NCI-H2081 (cell line): ENCODE results near the gene MYO7B.

Experiments used
- DNase-seq, 2 experiments: peaks; one replicate each; lab custom pipeline; 2025; lab: John Stamatoyannopoulos, UW

MYO7B gene

DNA sequence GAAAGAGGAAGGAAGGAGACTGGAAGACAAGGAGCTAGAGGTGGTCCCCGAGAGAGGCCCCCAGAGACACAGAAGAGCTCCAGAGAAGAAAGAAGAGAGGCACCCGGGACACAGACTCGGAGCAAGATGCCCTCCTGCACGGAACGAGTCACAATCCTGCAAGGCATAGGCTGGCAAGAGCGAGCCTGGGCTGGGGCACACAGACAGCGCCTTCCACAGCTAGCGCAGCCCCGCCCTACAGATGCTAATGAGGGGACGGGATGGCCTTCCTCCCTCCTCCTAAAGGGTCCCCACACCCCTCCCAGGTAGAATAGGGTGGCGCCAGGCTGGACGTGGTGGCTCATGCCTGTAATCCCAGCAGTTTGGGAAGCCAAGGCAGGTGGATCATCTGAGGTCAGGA lies 90.7 kb downstream of the MYO7B start:
- DNase-seq, result no peak

DNA sequence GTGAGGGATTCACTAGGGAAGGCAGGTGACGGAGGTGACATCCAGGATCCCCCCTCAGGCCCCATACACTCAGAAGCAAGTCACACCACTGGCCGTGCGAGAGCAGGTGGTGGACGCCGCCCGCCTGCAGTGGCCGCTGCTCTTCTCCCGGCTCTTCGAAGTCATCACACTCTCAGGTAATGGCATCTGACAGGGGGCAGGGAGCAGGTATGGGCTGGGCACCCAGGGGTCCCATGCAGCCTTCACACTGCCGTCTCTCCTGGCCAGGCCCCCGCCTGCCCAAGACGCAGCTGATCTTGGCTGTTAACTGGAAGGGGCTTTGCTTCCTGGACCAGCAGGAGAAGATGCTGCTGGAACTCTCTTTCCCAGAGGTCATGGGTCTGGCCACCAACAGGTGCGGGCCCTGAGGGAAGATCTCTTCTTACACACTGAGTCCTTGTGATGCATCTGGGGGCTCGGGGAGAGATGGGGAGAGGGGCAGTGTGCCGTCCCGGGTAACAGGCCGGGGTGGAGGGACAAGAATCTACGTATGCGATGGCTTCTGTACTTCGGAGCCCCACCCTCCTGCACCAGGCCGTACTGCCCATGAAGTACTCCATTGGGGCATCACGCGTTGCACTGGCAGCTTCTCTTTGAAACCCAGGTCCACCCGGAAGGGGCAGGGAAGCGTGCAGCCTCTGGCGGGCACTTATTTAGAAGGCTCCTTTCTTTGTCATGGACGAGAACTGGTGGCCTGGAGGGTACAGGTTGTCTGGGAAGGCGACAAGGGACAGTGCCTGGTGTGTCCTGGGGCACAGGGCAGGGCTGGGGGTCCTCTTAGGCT lies 91.6 kb downstream of the MYO7B start:
- no peak for DNase-seq

- DNase-seq, result no peak
These were observed 92.5 kb downstream of the MYO7B start for GRCh38 chr2:127627740-127628571.

- DNase-seq, result no peak
These were observed 93.5 kb downstream of the MYO7B start for GRCh38 chr2:127628767-127629614.

- DNase-seq, result no peak
These were observed 94.2 kb downstream of the MYO7B start for GRCh38 chr2:127629637-127630036.

- DNase-seq, result no peak
These were observed 94.8 kb downstream of the MYO7B start for GRCh38 chr2:127630096-127630863.

DNA sequence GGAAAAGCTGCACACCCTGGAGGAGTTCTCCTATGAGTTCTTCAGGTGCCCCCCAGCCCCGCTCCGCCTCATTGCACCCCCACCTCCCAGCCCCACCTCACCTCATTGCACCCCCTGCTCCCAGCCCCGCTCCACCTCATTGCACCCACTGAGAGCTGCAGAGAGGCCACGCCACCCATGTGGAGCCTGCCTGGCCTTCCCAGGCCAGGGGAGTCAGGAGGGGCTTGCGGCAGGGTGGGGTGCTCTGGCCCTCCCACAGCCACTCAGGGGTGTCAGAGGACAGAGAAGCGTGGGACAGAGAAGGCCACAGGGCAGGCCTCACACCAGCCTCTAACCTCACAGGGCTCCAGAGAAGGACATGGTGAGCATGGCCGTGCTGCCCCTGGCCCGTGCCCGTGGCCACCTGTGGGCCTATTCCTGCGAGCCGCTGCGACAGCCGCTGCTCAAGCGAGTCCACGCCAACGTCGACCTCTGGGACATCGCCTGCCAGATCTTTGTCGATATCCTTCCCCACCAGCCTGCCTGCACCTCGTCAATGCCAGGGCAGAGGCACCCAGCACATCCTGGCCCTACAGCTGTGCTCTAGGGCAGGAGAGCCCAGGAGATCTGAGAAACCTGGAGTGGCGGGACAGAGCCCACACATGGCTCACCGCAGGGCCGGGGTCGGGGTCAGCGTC lies 95.5 kb downstream of the MYO7B start:
- no peak for DNase-seq

GRCh38 chr2:127631541-127631996 lies 96.1 kb downstream of the MYO7B start:
- no peak for DNase-seq

- DNase-seq, result no peak
These were observed 96.6 kb downstream of the MYO7B start for GRCh38 chr2:127631997-127632581.

- DNase-seq, result no peak
These were observed 97.4 kb downstream of the MYO7B start for GRCh38 chr2:127632592-127633489.

DNA sequence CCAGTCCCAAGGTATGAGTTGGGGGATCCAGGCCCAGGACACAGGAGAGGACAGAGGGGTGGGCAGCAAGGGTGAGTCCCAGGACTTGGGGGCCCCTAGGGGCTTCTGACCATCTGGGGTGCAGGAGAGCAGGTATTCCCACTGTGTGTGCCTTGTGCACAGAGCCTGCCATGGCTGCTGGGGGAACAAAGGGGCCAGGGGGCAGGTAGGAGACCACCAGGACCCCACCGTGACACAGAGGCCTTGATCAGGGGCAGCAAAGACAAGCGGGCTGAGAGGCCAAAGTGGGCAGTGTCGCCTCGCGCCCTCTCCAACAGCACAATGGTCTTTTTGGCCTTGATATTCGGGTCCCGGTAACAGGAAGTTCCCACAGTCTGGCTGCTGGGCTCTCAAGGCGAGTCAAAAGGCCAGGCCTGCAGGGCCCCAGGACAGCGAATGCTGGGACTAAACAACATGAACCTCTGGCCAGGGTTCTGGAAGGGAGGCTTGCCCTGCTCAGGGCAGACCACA lies 98.1 kb downstream of the MYO7B start:
- DNase-seq, result no peak

DNA sequence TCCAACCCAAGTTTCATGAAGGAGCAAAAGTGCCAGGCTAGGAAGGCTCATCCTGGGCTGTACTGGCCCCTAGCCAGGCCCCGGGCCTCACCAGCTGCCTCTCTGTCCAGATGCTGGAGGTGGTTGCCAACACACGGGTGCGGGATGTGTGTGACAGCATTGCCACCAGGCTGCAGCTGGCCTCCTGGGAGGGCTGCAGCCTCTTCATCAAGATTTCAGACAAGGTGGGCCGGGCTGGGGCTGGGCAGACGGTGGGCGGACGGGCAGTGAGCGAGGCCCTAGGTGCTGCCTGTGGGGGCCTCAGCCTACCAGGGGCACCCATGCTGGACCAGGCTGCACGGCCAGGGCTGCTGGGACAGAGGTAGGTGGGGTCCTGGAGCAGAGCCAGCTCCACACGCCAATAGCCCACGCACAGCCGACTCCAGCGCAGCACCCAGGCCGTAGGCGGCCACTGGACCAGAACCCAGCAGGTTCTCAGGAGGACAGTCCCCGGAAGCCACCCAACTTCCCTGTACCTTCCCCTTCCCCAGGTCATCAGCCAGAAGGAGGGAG lies 98.7 kb downstream of the MYO7B start:
- peak in 1 of 2 experiments; percentile 21 for DNase-seq

DNA sequence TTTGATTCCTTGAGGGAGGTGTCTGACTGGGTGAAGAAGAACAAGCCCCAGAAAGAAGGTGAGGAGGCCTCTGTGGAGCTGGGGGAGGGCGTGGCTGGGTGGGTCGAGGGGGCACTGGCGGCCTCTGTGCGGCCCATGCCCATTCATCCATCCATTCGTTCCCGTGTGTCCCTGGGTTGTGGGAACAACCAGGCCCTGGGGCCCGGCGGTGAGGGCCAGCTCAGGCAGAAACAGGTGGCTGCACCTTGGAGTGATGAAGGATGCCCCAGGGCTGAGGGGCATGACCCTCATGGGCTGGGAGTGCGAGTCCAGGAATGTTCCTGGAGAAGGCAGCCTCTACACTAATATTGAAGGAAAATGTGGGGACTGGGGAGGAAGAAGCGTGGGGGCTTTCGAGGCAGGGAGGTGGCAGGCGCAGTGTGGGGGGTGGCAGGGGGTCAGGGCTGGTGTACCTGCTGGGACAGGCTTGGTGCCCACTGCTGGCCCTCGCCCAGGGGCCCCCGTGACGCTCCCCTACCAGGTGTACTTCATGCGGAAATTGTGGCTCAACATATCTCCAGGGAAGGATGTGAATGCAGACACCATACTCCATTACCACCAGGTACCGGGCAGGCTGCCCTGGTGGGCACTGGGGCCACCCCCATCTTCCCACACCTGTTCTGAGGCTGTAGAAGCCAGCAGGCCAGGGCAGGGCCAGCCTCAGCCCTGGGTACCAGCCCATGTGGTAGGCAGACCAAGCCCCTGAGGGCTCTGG lies 99.3 kb downstream of the MYO7B start:
- DNase-seq, result no peak

DNA sequence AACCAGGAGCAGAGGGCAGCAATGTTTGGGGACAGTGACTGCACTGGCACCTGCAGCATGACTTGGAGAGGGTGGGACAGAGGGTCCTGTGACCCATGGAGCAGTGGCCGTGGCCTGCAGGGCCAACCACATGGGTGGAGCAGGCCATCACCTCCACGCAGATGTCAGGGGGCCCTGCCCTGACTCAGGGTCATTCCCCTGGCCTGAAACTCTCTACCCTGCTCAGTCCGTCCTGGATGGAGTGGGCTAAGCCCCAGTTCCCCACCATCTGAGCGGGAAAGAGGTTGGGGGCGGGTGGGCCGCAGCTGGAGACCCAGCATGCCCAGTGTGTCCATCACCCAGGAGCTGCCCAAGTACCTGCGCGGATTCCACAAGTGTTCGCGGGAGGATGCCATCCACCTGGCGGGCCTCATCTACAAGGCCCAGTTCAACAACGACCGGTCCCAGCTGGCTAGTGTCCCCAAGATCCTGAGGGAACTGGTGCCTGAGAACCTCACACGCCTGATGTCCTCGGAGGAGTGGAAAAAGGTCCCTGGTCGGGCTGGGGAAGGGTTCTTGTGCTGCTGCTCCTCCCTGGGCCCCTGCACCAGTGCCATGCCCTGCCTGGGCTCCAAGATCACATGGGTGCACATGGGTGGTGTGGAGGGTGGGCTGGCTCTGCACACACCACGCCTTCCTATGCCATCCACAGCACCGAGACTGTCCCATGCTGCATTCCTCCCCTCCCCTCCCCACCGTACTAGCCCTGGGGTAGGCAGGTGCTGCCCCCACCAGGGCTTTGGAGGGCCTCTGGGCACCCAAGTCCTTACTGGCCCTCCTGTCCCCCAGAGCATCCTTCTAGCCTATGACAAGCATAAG lies 100.1 kb downstream of the MYO7B start:
- DNase-seq, result no peak

DNA sequence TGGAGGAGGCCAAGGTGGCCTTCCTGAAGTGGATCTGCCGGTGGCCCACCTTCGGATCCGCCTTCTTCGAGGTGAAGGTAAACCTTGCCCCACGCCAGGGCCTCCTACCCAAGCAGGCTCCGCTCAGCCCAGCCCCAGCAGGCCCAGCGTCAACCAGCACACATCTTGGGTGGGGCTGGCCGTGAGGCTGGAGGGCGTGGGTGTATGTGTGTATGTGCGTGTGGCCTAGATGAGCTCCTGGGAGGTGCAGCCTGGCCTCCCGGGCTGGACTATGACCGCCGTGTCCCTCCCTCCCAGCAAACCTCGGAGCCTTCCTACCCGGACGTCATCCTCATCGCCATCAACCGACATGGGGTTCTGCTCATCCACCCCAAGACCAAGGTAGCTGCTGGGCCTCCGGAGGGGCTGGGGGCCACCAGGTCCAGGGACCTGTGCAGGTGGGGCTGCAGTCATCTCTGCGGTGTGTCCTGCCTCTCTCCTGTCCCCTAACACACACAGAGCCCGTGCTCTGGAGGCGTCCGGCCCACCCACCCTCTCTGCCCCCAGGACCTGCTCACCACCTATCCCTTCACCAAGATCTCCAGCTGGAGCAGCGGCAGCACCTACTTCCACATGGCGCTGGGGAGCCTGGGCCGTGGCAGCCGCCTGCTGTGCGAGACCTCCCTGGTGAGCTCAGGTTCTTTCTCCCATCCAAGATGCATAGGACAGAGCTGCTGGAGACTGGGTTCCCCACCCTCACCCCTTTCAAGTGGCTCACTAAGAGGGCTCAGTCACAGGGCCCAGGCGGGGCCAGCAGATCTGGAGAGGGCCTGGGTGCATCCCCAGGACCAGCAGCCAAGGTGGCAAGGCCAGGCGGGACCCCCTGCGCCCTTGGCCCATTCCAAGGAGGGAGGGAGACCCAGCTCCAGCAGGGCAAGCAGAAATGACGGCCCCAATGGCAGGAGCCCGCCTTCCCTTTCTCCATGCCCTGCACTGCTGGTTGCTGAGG lies 101.1 kb downstream of the MYO7B start:
- no peak for DNase-seq

GRCh38 chr2:127637236-127637630 lies 101.8 kb downstream of the MYO7B start:
- DNase-seq, result no peak
